GM21619 (cell line): ENCODE data around the gene PCID2.

Experiments
- ATAC-seq: cut with Tn5 transposase; IDR thresholded peaks from one replicate; pipeline ENCODE4 v1.9.1; 2021; ENCODE audit not compliant: unreplicated experiment

Gene PCID2

DNA sequence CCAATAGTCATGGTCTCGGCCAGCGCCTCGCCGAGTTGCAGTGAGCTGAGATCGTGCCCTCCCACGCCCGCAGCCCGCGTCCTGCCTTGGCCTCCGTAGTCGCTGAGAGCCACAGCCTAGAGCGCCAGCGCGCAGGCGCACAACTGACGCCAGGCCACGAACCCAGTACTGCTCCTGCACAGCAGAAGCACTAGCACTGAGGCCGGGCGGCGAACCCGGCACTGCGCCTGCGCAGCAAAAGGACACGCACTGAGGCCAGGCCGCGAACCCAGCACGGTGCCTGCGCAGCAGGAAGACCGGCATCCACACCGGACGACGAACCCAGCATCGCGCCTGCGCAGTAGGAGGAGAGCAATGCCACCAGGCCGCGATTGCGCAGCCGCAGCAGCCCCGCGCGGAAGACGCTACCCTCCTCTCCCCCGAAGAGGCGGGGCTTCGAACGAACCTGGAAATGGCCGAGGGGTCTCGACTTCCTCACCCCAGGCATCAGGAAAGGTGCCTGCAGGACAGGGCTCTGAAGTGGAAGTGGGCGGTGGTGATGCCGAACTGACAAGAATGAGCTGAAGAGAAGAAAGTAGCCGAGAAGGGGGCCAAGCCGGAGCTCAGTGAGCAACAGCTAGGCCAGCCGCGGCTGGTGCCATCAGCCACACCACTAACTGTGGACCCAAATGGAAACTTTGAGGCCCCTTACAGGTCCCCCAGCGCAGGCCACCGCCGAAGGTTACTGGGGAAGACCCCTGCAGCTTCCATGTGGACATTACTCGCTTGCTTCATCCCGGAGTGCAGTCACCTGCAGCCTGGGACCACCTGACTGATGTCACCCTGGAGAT lies 78.3 kb downstream of the PCID2 start:
- no peak for ATAC-seq

DNA sequence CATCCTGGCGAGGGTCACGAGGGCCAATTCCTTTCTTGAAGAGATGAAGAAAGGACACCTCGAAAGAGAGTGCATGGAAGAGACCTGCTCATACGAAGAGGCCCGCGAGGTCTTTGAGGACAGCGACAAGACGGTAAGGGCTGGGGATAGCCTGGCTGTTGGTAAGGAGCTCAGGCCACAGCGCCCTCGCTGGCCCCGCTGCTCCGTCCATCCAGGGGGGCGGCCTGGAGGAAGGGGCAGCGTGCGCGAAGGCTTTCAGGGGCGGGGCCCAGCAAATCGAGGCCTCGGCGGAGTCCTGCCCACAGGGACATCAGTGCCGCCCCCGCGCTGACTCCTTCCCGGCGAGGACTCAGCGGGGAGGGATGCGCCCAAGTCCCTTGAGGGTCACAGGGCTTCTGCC lies 79.0 kb downstream of the PCID2 start:
- no peak for ATAC-seq
